ENCODE measurements around the gene ZNF865.

ZNF865 gene

DNA sequence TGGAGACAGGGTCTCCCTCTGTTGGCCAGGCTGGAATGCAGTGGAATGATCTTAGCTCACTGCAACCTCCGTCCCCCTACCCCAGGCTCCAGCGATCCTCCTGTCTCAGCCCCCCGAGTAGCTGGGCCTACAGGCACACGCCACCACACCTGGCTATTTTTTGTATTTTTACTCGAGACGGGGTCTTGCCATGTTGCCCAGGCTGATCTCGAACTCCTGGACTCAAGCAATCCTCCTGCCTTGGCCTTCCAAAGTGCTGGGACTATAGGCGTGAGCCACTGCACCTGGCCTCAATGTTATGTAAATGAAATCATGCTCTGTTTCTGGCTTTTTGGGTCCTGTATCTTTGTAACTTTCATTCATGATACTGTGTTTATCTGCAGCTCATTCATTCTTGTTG lies 16.7 kb upstream of the ZNF865 start:
- no peak for DNase-seq

- no peak for DNase-seq
These were observed 15.3 kb upstream of the ZNF865 start for GRCh38 chr19:55590109-55590508.

GRCh38 chr19:55590617-55591016 lies 14.8 kb upstream of the ZNF865 start:
- DNase-seq, result no peak

DNA sequence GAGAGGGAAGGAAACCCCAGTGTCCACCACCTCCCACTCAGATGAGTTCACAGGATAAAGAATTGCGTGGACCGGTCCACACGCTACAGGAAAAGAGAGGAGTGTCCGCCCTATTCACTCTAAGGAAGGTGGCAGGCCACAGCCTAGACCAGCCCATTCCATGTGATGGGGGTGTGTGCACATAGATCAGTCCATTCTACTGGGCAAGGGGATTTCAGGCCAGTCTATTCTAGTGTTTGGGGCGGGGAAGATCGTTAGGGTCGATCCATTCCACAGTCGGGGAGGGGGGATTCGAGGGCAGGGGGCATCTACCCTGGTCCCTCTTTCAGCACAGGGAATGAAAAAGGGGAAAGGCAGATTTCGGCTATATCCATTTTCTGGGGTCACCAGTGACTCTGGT lies 13.9 kb upstream of the ZNF865 start:
- no peak for DNase-seq

GRCh38 chr19:55592391-55593090 lies 12.9 kb upstream of the ZNF865 start:
- no peak for DNase-seq

GRCh38 chr19:55593096-55593772 lies 12.2 kb upstream of the ZNF865 start:
- DNase-seq, result no peak

DNA sequence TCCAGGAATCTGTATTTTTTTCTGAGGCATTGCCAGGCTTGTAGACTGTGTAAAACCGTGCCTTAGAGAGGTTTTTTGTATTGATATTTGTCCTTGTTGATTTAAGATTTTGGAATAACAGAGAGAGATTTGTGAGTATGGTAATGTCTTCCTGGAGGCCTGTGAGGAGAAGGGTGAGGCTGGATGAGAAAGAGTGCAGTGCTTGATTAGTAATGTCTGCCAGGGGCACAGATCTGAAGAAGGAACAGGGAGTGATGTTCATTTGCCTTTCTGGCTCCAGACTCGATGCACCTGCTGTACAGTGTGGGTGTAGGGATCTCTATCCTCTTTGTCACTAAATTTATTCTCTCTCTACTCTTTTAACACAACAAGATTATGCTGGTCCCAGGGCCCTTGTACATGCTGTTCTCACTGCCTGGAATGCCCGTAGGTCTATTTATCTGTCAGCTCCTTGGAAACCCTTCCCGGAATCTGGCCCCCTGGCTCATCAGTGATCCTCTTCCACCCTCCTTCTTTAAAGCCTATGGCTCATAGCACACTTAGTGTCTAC lies 10.4 kb upstream of the ZNF865 start:
- no peak for DNase-seq

GRCh38 chr19:55596304-55596703 lies 9.1 kb upstream of the ZNF865 start:
- DNase-seq, result no peak

DNA sequence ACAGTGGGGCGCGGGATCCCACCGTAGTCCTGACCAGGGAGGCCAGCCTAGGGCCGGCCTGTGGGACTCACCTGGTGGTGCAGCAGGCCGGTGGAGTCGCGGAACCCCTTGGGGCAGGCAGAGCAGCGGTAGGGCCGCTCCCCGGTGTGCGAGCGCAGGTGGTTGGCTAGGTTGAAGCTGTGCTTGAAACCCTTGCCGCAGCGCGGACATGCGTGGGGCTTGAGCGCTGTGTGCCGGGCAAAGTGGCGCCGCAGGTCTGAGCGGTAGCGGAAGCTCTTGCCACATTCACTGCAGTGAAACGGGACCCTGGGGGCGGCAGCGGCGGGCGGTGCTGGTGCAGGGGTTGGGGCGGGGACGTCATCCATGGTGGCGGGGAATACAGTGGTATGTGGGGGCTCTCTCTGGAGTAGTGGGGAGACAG lies 7.9 kb upstream of the ZNF865 start:
- no peak for DNase-seq

- DNase-seq, result no peak
These were observed 7.4 kb upstream of the ZNF865 start for GRCh38 chr19:55598034-55598433.

- DNase-seq, result peak; percentile 95
These were observed 6.6 kb upstream of the ZNF865 start for GRCh38 chr19:55598719-55599467.

DNA sequence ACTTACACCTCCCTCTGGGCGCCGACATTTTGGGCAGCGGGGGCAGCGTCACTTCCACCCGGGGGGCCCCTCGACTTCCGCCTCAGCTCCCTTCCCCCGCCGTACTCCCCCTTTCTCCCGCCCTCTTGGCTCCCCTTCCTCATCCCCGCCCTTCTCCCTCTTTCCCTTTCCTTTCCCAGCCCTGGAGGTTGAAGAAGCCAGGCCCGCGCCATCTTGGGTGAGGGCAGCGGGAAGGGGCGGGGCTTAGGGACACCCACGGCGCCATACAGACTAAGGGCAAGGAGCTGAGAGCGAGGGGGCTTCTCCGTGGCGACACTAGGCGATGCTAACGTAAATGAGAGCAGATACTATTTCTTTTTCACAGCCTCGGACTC lies 6.0 kb upstream of the ZNF865 start, which contains the start of gene FIZ1:
FIZ1 (minus strand) TSS at position 50 of the 374 bp plus-strand sequence. CDS start 1,652 bp downstream, outside the sequence.
- peak; percentile 95 for DNase-seq

DNA sequence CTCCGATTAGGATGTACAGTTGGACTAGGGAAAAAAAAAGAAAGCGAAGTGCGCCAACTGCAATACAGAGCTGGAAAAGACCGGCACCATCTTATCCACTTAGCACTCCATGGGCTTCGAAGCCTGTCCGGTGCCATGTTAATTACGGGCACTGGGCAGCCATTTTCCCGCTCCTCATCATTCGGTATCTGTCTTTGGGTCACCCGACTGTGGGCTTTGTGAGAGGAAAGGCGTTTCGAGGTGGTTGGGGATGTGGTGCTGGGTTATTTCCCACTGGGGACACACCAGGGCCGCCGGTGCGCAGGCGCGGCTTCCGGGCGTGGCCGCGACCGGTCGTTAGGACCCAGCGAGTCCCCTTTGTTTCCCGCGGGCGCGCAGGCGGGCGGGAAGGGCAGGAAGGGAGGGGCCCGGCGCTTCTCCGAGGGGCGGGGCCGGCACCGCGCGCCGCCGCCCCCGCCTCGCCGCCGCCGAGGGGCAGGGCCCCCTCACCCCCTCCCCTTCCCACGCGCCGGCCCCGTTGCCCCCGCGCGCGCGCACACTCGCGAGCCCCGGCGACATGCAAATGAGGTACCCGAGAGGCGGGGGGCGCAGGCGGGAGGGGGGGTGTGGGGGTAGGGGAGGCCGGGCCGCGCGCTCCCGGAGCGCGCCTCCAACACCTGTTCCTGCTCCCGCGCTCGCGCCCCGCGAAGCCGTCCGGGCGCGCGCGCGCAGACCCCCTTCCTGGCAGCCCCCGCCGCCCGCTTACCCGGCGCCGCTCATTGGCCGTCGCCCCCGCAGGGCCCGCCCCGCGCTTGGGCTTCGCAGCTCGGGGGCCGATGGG lies 5.4 kb upstream of the ZNF865 start, which contains the start of gene ZNF524:
ZNF524 (plus strand) TSS at position 447 of the 820 bp plus-strand sequence. CDS start 1,825 bp downstream, outside the sequence.
- DNase-seq, result peak; percentile 90

- DNase-seq, result no peak
These were observed 4.8 kb upstream of the ZNF865 start for GRCh38 chr19:55600662-55601028.

DNA sequence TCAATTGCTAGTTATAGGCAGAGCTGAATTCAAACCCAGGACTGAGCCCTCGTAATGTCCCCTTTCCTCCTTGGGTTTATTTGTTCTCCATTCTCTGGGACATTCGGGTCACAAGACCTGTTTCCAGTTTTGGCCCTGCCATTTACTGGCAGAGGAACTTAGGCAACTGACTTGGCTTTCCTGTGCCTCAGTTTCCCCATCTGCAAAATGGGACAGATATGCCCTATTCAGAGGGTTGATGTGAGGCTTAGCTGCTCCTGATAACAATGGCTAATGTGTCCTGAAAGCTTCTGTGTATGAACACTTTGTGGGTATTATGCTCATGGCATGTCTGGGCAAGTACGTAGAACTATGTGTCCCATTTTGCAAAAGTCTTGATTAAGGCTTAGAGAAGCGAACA lies 4.4 kb upstream of the ZNF865 start:
- DNase-seq, result no peak

DNA sequence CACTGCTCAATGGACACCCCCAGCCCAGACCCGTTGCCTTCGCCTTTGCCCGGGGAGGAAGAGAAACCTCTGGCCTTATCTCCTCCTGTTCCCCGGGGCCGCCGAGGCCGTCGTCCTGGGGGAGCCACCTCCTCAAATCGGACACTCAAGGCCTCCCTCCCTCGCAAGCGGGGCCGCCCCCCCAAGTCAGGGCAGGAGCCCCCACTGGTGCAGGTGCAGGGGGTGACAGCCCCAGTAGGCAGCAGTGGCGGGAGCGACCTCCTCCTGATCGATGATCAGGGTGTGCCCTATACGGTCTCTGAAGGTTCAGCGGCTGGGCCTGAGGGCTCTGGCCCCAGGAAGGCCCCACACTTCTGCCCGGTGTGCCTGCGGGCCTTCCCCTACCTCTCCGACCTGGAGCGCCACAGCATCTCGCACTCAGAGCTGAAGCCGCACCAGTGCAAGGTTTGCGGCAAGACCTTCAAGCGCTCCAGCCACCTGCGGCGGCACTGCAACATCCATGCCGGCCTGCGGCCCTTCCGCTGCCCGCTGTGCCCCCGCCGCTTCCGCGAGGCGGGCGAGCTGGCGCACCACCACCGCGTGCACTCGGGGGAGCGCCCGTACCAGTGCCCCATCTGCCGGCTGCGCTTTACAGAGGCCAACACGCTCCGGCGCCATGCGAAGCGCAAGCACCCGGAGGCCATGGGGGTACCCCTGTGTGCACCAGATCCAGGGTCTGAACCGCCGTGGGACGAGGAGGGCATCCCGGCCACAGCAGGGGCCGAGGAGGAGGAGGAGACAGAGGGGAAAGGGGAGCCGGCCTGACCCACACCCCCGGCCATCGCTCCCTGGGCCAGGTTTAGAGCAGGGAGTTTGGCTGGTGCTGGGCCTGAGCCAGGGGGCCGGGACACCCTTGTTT lies 3.1 kb upstream of the ZNF865 start:
- DNase-seq, result no peak

- DNase-seq, result no peak
These were observed 2.3 kb upstream of the ZNF865 start for GRCh38 chr19:55603115-55603514.

DNA sequence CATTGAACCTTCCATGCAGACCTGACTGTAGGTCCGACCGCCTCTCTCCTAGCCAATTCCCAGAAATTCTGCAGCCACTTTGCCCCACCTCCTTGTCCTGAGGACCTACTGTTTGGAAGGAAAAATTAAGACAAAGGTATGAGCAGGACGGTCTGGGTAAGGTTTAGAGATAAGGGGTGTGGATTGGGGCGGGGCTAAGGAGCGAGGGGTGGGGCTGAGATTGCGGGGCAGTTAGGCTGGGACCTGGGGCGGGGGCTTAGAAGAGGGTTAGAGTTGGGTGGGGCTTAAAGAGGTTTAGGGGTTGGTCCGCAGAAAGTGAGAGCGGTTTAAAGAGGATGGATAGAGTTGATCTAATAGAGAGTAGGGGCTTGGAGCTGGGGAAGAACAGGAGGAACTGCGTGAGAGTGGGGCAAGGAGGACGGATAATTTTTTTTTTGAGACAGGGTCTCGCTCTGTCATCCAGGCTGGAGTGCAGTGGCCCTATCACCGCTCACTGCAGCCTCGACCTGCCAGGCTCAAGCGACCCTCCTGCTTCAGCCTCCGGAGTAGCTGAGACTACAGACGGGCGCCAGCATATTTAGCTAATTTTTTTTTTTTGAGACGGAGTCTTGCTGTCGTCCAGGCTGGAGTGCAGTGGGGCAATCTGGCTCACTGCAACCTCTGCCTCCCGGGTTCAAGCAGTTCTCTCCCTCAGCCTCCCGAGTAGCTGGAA lies 1.7 kb upstream of the ZNF865 start:
- DNase-seq, result no peak

DNA sequence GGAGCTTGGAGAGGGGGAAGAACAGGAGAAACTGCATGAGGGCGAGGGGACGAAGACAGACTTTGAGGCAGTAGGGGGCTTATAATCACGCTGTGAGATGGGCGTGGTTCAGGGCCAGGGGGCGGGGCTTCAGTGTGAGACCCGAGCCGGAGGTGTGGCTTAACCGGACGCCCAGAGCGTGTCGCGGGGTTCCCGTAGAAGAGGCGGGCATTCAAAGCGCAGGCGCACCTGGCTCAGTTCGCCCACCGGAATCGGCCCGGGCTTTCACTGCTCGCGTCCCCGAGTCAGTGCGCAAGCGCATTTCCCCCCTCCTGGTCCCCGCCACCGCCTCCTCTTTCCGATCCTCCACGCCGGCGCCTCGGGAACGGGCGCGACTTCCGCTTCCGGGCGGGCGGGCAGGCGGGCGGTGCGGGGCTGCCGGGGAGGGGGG lies 225 bp upstream of the ZNF865 start:
- DNase-seq, result peak; percentile 97

DNA sequence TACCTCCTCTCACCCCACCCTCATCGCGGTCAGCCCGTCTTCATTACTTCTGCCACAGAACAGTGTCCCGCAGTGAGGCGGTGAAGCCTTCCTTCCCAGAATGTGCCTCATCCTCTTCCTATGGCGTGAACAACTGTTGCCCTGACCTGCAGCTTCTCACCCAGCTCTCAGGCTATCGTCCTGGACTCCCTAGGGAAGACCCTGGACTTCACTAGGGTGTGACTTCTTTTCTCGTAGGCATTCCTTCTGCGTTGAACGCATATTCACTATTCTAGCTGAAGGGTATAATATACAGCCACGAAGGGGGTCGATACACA lies 982 bp downstream of the ZNF865 start:
- DNase-seq, result no peak

GRCh38 chr19:55606817-55607216 lies 1.4 kb downstream of the ZNF865 start:
- no peak for DNase-seq

Data from central memory CD4-positive, alpha-beta T cell (primary cell).